ENCODE results near the gene TBXA2R.
"Not testable (repeated sequence)": the region's sequence is repeated elsewhere in the genome, so short reads cannot be mapped to it uniquely, and the experiment has no call there.

Gene TBXA2R

GRCh38 chr19:3586707-3587346 is 19.8 kb downstream of the TBXA2R start:
- no peak for DNase-seq

DNA sequence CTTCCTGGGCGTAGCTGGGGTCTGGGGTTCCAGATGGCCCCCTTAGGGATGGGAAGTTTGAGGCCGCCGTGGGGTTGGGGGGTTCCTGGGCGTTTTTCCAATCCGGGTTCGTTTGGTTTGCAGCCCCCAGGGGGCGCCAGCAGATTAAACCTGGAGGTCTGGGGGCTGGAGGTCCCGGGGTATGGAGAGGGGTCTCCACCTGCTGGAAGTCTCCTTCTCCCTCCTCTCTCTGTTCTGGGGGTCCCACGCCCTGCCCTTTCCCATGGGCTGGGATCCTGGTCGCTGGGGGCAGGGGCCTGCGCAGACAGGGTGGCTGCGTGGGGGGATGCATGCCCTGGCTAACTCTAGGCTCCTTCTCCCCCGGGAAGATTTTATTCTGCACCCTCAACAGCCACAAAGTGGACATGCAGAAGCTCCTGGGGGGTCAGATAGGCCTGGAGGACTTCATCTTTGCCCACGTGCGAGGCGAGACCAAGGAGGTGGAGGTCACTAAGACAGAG is 20.5 kb downstream of the TBXA2R start:
- peak; percentile 74 for DNase-seq
- in situ Hi-C loops (cut with MboI; ENCODE audit: low pct_unique_long_range_greater_than_20kb, low sequenced_read_pairs): no loop called here

More at GRCh38 chr19:3586707-3587346, 19.8 kb downstream of the TBXA2R start:
- in situ Hi-C loops (cut with MboI; ENCODE audit: low pct_unique_long_range_greater_than_20kb, low sequenced_read_pairs): no loop called here

GRCh38 chr19:3585301-3586126 is 21.2 kb downstream of the TBXA2R start, which contains the start of gene GIPC3:
GIPC3 (plus strand) TSS chr19:3585478; CDS start chr19:3585598, 120 bp downstream.
- DNase-seq: peak; percentile 31
- in situ Hi-C loops (cut with MboI; ENCODE audit: low pct_unique_long_range_greater_than_20kb, low sequenced_read_pairs): no loop called here

DNA sequence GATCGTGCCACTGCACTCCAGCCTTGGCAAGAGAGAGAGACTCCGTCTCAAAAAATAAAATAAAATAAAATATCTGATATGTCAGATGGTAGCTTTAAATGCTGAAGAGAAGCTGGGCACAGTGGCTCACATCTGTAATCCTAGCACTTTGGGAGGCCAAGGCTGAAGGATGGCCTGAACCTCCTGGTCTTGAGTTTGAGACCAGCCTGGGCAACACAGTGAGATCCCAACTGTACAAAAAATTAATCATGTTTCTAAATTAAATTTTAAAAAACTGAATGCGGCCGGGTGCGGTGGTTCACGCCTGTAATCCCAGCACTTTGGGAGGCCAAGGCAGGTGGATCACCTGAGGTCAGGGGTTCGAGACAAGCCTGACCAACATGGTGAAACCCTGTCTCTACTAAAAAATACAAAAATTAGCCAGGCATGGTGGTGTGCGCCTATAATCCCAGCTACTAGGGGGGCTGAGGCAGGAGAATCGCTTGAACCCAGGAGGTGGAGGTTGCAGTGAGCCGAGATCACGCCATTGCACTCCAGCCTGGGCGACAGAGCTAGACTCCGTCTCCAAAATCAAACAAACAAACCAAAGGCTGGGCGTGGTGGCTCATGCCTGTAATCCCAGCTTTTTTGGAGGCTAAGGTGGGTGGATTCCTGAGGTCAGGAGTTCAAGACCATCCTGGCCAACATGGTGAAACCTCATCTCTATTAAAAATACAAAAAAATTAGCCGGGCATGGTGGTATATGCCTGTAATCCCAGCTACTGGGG is 22.5 kb downstream of the TBXA2R start:
- DNase-seq; in situ Hi-C loops (cut with MboI; ENCODE audit: low pct_unique_long_range_greater_than_20kb, low sequenced_read_pairs): not testable (repeated sequence)

GRCh38 chr19:3581792-3582191 is 24.9 kb downstream of the TBXA2R start:
- in situ Hi-C loops (cut with MboI; ENCODE audit: low pct_unique_long_range_greater_than_20kb, low sequenced_read_pairs); DNase-seq: not testable (repeated sequence)

DNA sequence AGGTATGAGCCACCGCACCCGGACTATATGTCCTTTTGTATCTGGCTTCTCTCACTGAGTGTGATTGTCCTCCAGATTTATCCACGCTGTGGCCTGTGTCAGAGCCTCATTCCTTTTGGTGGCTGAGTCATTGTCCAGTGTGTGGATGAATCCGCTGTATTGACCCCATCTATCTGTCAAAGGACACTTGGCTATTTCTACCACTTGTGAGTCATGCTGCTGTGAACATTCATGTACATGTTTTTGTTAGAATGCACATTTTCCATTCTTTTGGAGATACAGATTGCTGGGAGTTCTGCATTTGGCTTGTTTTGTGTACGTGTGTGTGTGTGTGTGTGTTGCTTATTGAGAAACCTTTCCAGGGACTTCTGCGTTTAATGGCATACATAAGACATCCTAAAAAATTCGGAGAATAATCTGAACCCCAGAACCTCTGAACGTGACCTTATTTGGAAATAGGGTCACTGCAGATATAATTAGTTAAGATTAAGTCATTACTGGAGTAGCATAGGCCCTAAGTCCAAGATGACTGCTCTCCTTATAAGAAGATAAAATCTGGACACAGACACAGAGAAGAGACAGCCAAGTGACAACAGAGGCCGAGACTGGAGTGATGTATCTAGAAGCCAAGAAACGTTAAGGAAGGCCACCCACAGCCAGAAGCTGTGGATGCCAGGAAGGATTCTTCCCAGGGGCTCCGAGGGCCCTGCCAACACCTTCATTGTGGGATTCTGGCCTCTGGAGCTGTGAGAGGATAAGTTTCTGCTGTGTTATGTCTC is 26.3 kb downstream of the TBXA2R start:
- no peak for DNase-seq
- in situ Hi-C loops (cut with MboI; ENCODE audit: low pct_unique_long_range_greater_than_20kb, low sequenced_read_pairs): no loop called here

- DNase-seq: no peak
- in situ Hi-C loops (cut with MboI; ENCODE audit: low pct_unique_long_range_greater_than_20kb, low sequenced_read_pairs): no loop called here
These were observed 28.3 kb downstream of the TBXA2R start for GRCh38 chr19:3578390-3578789.

DNA sequence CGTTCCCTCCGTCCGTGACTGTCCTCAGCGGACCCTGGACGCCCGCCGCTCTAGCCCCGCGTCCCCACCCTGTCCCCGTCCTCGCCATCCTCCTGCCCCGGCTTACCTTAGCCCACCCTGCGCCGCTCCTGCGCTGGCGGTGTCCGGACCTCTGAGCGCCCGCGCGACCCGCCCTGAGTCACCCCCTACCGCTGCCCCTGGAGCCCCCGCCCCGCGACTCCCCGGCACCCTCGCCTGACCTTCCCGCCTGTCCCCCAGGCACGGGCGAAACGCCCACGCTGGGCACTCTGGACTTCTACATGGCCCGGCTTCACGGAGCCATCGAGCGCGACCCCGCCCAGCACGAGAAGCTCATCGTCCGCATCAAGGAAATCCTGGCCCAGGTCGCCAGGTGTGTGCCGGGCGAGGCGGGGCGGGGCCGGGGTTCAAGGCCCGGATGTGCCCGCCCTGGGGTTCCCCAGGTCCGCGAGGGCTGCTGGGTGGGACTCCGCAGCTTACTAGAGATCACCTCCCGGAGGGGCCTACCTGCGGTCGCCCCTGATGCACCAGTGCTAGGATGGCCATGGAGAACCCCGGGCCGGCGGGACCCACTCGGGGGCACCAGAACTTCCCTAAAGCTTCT is 28.8 kb downstream of the TBXA2R start:
- in situ Hi-C loops (cut with MboI; ENCODE audit: low pct_unique_long_range_greater_than_20kb, low sequenced_read_pairs): no loop called here

GRCh38 chr19:3576696-3577443 is 29.8 kb downstream of the TBXA2R start:
- no peak for DNase-seq
- in situ Hi-C loops (cut with MboI; ENCODE audit: low pct_unique_long_range_greater_than_20kb, low sequenced_read_pairs): no loop called here

More for the DNA sequence above, 28.8 kb downstream of the TBXA2R start:
- no peak for DNase-seq

DNA sequence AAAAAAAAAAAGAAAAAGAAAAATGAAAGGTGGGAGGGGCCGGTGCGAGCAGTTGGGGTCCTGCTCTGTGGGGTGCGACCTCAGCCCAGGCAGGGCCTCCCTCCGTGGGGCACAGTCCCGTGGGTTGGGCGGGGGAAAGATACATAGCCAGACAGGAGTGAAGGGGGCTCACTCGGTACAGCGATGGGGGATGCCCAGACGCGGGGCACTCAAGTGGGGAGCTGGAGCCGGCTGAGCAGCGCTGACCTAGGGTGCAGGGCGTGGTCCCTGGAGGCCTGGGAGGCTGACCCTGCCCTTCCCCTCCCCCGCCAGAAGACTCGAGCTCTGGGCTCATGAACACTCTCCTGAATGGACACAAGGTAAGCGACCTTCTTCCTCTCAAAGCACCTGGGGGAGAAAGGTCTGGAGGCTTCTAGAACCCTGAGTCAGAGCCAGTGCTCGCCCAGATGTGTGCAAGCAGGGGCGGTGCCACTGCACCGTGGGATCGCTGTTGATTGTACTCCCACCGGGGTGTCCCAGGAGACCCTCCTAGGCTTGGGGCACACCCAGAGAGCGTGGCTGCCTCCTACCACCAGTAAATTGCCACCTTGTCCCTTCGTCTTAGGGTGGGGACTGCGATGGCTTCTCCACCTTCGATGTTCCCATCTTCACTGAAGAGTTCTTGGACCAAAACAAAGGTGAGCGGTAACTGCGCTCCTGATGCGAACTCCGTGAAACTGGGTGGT is 30.6 kb downstream of the TBXA2R start:
- DNase-seq: no peak
- in situ Hi-C loops (cut with MboI; ENCODE audit: low pct_unique_long_range_greater_than_20kb, low sequenced_read_pairs): no loop called here

- in situ Hi-C loops (cut with MboI; ENCODE audit: low pct_unique_long_range_greater_than_20kb, low sequenced_read_pairs): no loop called here
These were observed 31.4 kb downstream of the TBXA2R start for GRCh38 chr19:3575260-3575741.

DNA sequence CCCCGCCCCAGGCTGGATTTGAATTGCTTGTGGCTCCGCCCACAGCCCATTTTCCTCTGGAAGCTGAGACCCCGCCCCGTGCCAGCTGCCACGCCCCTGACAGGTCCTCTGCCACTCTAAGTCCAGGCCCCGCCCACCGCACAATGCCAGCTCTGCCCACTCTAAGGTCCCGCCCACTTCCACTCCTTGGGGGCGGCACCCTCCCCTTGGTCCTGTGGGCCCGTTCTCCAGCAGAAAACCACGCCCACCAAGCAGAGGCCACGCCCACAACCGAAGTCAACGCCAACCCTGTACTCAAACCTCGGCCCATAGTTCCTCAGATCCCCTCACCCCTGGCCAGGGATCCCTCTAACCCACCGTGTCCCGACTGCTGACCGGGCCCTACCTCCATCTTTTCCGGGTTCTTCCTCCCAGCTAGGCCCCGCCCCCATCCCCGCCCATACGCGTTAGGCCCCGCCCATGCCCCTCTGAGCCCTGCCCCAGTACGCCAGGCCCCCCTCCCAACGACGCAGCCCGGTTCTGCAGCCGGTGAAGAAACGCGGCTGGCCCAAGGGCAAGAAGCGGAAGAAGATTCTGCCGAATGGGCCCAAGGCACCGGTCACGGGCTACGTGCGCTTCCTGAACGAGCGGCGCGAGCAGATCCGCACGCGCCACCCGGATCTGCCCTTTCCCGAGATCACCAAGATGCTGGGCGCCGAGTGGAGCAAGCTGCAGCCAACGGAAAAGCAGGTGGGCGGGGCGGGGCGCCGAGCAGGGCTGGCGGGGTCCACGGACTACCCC is 32.6 kb downstream of the TBXA2R start:
- peak; percentile 99 for DNase-seq
- in situ Hi-C loops (cut with MboI; ENCODE audit: low pct_unique_long_range_greater_than_20kb, low sequenced_read_pairs): no loop called here

More at GRCh38 chr19:3575260-3575741, 31.4 kb downstream of the TBXA2R start:
- peak; percentile 71 for DNase-seq

DNA sequence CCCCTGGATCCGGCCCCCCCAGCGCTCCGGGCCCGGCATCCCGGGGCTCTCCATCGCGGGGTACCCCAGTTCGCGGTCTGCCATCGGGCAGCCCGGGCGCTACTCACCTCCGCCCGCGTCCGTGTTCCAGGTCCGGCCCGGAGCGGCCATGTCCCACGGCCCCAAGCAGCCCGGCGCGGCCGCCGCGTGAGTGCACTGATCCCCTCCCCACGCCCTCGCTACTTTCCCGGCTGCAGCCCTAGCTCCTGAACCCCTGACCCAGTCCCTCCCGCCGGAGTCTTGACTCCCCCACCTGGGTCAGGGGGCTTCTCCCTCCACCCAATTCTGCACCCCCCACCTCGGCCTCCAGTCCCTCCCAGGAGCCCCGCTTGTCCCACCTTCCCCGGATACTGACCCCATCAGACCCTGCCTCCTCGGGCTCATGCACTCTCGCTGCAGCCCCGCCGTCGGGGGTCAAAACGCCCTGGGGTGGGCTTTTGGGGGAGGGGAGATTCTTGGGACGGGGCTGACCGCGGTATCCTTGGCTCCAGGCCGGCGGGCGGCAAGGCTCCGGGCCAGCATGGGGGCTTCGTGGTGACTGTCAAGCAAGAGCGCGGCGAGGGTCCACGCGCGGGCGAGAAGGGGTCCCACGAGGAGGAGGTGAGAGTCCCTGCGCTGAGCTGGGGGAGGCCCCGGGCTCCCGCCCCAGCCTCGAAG is 33.4 kb downstream of the TBXA2R start:
- DNase-seq: no peak

GRCh38 chr19:3572855-3573161 is 33.9 kb downstream of the TBXA2R start, which contains the start of gene HMG20B:
HMG20B (plus strand) TSS chr19:3572944; CDS start chr19:3573310, 366 bp downstream.
- no peak for DNase-seq
- in situ Hi-C loops (cut with MboI; ENCODE audit: low pct_unique_long_range_greater_than_20kb, low sequenced_read_pairs): no loop called here

More for the DNA sequence above, 33.4 kb downstream of the TBXA2R start:
- in situ Hi-C loops (cut with MboI; ENCODE audit: low pct_unique_long_range_greater_than_20kb, low sequenced_read_pairs): no loop called here

DNA sequence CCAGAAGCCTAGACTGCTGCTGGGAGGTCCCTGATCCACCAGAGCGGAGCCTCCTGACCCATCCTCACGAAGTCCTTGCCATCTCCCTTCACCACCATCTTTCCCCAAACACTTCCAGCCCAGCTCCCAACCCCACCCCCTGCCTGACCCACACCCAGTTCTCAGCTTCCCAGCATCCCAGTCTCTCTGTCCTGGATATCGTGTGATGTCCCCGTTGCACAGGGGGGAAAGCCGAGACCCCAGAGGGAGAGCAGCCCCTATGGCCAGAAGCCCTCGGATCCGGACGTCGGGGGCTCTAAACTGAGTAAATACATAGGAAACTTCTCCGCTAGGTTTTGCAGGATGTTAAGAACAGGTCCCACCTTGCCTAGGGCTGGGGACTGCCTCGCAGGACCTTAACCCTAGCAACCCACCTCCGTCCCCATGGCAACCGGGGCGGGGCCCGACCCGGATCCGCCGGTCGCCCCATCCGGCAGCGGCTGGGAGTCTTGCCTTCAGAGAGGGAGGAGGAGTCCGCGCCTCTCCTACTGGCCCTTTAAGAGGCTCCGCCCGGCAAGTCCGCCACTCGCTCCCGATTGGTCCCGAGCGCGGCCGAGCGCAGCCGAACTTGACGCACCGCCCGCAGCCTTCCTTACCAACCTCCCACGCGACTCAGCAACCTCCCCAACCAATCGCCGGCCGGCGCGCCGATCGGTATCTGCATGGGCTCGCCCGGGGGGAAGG is 34.4 kb downstream of the TBXA2R start:
- in situ Hi-C loops (cut with MboI; ENCODE audit: low pct_unique_long_range_greater_than_20kb, low sequenced_read_pairs): no loop called here

More for the DNA sequence above, 34.4 kb downstream of the TBXA2R start:
- peak; percentile 100 for DNase-seq
